HG03457 (cell line): Measurements from ENCODE around the gene IPCEF1.

Source experiments
- ATAC-seq: cut with Tn5 transposase; IDR thresholded peaks from one replicate; pipeline ENCODE4 v1.9.1; 2021; ENCODE audit warnings: moderate number of reproducible peaks; ENCODE audit not compliant: unreplicated experiment

Gene IPCEF1

GRCh38 chr6:154373971-154374370, 17.4 kb upstream of the IPCEF1 start:
- ATAC-seq, result no peak

GRCh38 chr6:154371281-154371680, 14.7 kb upstream of the IPCEF1 start:
- ATAC-seq, result no peak

GRCh38 chr6:154370545-154370944, 13.9 kb upstream of the IPCEF1 start:
- peak; percentile 72 for ATAC-seq

GRCh38 chr6:154367839-154368695, 11.5 kb upstream of the IPCEF1 start:
- ATAC-seq, result no peak

- ATAC-seq, result no peak
Observed at GRCh38 chr6:154367336-154367735, 10.7 kb upstream of the IPCEF1 start.

- no peak for ATAC-seq
Observed at GRCh38 chr6:154363821-154364220, 7.2 kb upstream of the IPCEF1 start.

GRCh38 chr6:154361476-154361875, 4.9 kb upstream of the IPCEF1 start:
- no peak for ATAC-seq

- no peak for ATAC-seq
Observed at GRCh38 chr6:154360476-154360875, 3.9 kb upstream of the IPCEF1 start.

GRCh38 chr6:154359679-154360078, 3.1 kb upstream of the IPCEF1 start:
- ATAC-seq, result no peak

GRCh38 chr6:154359161-154359574, 2.6 kb upstream of the IPCEF1 start:
- ATAC-seq, result peak; percentile 32

GRCh38 chr6:154358019-154358545, 1.5 kb upstream of the IPCEF1 start:
- no peak for ATAC-seq

- no peak for ATAC-seq
Observed at GRCh38 chr6:154356113-154356512, 490 bp downstream of the IPCEF1 start.

GRCh38 chr6:154354265-154354777, 2.3 kb downstream of the IPCEF1 start:
- no peak for ATAC-seq

GRCh38 chr6:154353626-154354025, 3.0 kb downstream of the IPCEF1 start:
- ATAC-seq, result no peak

- ATAC-seq, result peak; percentile 50
Observed at GRCh38 chr6:154352898-154353585, 3.6 kb downstream of the IPCEF1 start.

GRCh38 chr6:154350293-154350692, 6.3 kb downstream of the IPCEF1 start:
- ATAC-seq, result no peak

GRCh38 chr6:154347981-154348380, 8.6 kb downstream of the IPCEF1 start:
- no peak for ATAC-seq

GRCh38 chr6:154345811-154346210, 10.8 kb downstream of the IPCEF1 start:
- ATAC-seq, result no peak

- no peak for ATAC-seq
Observed at GRCh38 chr6:154343473-154344308, 12.9 kb downstream of the IPCEF1 start.

GRCh38 chr6:154341871-154342270, 14.7 kb downstream of the IPCEF1 start:
- ATAC-seq, result no peak

GRCh38 chr6:154341336-154341735, 15.3 kb downstream of the IPCEF1 start:
- ATAC-seq, result no peak
